Neuron (in vitro differentiated cells): ENCODE results near the gene CSRP2.

Source experiments
- H2AFZ ChIP-seq: one replicate; pipeline ENCODE4 v1.6.1; 2013; ENCODE audit warnings: low read depth, mild to moderate bottlenecking, inconsistent platforms, low read length, moderate library complexity
- H3K27me3 ChIP-seq: one replicate; pipeline ENCODE4 v1.6.1; 2013; ENCODE audit warnings: low read length; ENCODE audit not compliant: insufficient read depth
- H3K36me3 ChIP-seq: one replicate; pipeline ENCODE4 v1.6.1; 2013; ENCODE audit warnings: low read length; ENCODE audit not compliant: insufficient read depth
- H3K4me1 ChIP-seq: one replicate; pipeline ENCODE4 v1.6.1; 2013; ENCODE audit warnings: low read length; ENCODE audit not compliant: insufficient read depth
- H3K4me3 ChIP-seq: 2 replicates; pipeline ENCODE4 v1.5.1; 2013; ENCODE audit warnings: mild to moderate bottlenecking, low read length, moderate library complexity
- H3K9me3 ChIP-seq: one replicate; pipeline ENCODE4 v1.6.1; 2013; ENCODE audit warnings: low read length

CSRP2 gene

GRCh38 chr12:76881142-76881541, 2.3 kb upstream of the CSRP2 start:
- H3K4me1 ChIP-seq: peaks cover 23% of the 10 kb centered on the region
- no peaks in the 10 kb centered on the region for H3K27me3 ChIP-seq
- H3K4me3 ChIP-seq: no peak overlapping the region
- H2AFZ ChIP-seq: no peak overlapping the region
- H3K36me3 ChIP-seq: no peaks in the 10 kb centered on the region
- H3K9me3 ChIP-seq: no peaks in the 10 kb centered on the region

DNA sequence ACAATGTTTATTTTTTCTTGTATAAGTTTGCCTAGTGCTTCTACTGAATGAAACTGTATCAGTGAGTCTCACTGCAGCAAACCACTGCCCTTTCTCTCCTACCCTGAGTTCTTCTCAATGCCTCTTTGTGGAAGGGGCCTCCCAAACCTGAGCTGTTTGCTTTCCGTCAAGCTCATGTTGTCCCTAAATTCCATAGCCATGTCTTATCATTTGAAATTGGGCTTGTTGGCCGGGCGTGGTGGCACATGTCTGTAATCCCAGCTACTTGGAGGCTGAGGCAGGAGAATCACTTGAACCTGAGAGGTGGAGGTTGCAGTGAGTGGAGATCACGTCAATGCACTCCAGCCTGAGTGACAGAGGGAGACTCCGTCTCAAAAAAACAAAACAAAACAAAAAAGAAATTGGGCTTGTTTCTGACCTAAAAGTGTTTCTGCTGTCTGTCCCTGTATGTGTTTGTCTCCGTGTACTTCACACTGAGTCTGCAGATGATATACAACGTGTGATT, 1.8 kb upstream of the CSRP2 start:
- Histone ChIP-seq H3K27me3 (no peaks in the 10 kb centered on the region), H3K4me1 (peaks cover 23% of the 10 kb centered on the region), H3K4me3 (no peak overlapping the region), H3K9me3 (no peaks in the 10 kb centered on the region), H2AFZ (no peak overlapping the region), H3K36me3 (no peaks in the 10 kb centered on the region)

GRCh38 chr12:76879710-76880518, 1.1 kb upstream of the CSRP2 start:
- no peaks in the 10 kb centered on the region for H3K9me3 ChIP-seq
- H3K4me1 ChIP-seq: peaks cover 23% of the 10 kb centered on the region
- peak overlapping the region; percentile 94 for H3K4me3 ChIP-seq
- peaks cover under 1% of the 10 kb centered on the region for H3K36me3 ChIP-seq
- no peaks in the 10 kb centered on the region for H3K27me3 ChIP-seq
- peak overlapping the region; percentile 84 for H2AFZ ChIP-seq

DNA sequence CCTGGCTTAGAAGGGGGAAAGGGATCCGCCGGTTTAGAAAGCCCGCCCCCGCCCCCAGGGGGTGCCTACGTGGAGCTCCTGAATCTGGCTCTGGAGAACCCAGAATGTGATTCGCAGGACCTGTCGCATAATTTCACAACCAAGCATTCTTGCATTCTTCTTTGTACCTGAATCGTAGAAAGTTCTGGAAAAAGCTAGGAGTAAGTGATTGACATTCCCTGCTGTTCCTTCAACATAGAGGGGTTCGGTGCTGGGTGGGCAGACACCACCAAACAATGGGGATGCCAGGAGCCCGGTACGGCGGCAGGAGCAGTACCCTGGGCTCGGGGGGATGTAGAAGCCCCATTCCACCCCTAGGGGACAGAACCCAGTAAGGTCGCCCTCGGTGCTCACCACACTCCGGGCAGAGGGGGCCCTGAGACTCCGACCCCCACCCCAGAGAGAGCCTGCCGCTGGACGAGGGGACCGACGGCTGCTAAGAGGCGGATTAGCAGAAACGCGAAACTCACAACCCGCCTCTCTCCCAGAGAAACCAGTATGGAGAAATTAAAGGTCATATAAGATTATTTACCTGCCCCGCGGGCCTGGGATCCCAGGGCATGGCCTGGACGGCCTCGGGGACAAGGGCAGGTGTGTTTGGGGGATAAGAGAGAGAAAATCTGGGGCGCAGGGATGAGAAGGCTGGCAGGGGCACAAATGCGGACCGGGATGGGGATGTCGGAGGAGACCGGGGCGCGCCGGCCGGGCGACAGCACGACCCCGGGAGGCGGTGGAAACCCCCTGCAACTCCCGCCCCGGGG, 520 bp downstream of the CSRP2 start:
- Histone ChIP-seq H3K27me3 (no peaks in the 10 kb centered on the region), H3K4me1 (peaks cover 23% of the 10 kb centered on the region), H3K4me3 (peak overlapping the region; percentile 94), H3K9me3 (no peaks in the 10 kb centered on the region), H3K36me3 (peaks cover 5% of the 10 kb centered on the region), H2AFZ (peak overlapping the region; percentile 84)

DNA sequence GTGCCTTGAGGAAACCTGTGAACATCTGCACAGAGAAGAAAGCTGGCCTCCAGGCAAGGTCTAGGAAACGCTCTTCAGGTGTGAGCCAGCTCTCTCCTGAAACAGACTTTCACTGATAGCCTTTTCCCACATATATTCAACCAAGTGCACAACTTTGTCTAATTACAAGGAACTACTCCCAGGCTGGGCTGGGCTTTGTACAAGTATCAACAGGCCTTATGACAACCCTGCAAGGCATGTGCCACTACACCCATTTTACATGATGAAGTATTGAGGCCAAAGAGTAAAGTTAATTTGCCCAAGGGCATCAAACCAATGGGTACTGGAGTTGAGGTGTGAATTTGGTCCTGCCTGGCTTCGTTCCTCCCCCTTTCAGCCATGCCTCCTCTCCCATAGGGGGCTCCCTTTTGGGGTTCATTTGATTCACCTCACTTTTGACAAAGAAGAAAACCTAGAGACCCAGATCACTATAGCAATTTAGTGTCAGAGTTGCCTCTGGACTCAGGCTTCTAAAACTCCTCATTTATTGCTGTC, 2.1 kb downstream of the CSRP2 start:
- Histone ChIP-seq H3K27me3 (no peaks in the 10 kb centered on the region), H2AFZ (no peak overlapping the region), H3K4me1 (peaks cover 30% of the 10 kb centered on the region), H3K4me3 (peak overlapping the region; percentile 94), H3K9me3 (no peaks in the 10 kb centered on the region), H3K36me3 (peaks cover 5% of the 10 kb centered on the region)

- Histone ChIP-seq H2AFZ (no peak overlapping the region), H3K27me3 (no peaks in the 10 kb centered on the region), H3K4me3 (no peak overlapping the region)
These were observed 4.2 kb downstream of the CSRP2 start for GRCh38 chr12:76874491-76875190.

DNA sequence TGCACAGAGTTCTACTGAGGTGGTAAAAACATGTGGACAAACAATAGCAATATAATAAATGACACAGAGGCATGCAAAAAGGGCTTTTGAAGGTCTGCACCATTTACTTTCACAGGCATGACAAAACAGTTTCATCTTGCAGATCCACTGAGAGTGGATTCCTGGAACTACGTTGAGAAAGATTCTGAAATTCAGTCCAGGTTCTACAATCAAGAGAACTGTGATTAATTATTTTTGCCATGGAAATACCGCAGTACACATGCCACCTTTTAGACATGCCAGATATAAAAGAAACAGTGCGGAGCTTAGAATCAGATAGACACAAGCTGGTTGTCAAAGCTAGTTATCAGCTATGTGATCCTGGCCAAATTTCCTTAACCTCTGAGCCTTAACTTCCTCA, 4.8 kb downstream of the CSRP2 start:
- no peak overlapping the region for H2AFZ ChIP-seq
- peaks cover 31% of the 10 kb centered on the region for H3K4me1 ChIP-seq
- H3K4me3 ChIP-seq: no peak overlapping the region
- peaks cover 8% of the 10 kb centered on the region for H3K36me3 ChIP-seq
- no peaks in the 10 kb centered on the region for H3K9me3 ChIP-seq
- no peaks in the 10 kb centered on the region for H3K27me3 ChIP-seq

More at GRCh38 chr12:76874491-76875190, 4.2 kb downstream of the CSRP2 start:
- Histone ChIP-seq H3K4me1 (peaks cover 28% of the 10 kb centered on the region), H3K9me3 (no peaks in the 10 kb centered on the region), H3K36me3 (peaks cover 8% of the 10 kb centered on the region)

DNA sequence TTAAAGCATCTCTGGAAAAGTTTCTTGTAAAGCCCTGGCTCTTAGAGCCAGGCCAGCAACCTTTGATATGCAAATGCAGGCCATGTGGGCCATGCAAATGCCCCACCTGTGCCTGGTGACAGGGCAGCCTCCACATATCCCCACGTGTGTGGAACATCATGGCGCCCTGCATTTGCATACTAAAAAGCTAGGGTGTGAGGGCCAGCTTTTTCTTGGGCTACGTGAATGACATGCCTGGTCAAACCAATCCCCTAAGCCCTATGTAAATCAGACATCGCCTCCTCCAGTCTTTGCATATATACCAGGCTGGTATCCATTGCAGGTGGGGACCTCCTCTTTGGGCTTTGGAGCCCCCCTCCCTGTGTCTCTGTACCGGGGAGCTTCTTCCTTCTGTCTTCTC, 6.4 kb downstream of the CSRP2 start:
- H2AFZ ChIP-seq: no peak overlapping the region
- peaks cover 8% of the 10 kb centered on the region for H3K36me3 ChIP-seq
- peaks cover 32% of the 10 kb centered on the region for H3K4me1 ChIP-seq
- no peaks in the 10 kb centered on the region for H3K9me3 ChIP-seq
- H3K27me3 ChIP-seq: no peaks in the 10 kb centered on the region
- H3K4me3 ChIP-seq: no peak overlapping the region

GRCh38 chr12:76871742-76872141, 7.1 kb downstream of the CSRP2 start:
- Histone ChIP-seq H3K9me3 (no peaks in the 10 kb centered on the region), H3K36me3 (peaks cover 8% of the 10 kb centered on the region), H3K4me3 (no peak overlapping the region), H3K4me1 (peaks cover 28% of the 10 kb centered on the region), H3K27me3 (no peaks in the 10 kb centered on the region), H2AFZ (no peak overlapping the region)

GRCh38 chr12:76871082-76871481, 7.7 kb downstream of the CSRP2 start:
- H3K4me3 ChIP-seq: no peak overlapping the region
- H3K9me3 ChIP-seq: no peaks in the 10 kb centered on the region
- peaks cover 30% of the 10 kb centered on the region for H3K4me1 ChIP-seq
- peaks cover 8% of the 10 kb centered on the region for H3K36me3 ChIP-seq
- no peak overlapping the region for H2AFZ ChIP-seq
- H3K27me3 ChIP-seq: no peaks in the 10 kb centered on the region

DNA sequence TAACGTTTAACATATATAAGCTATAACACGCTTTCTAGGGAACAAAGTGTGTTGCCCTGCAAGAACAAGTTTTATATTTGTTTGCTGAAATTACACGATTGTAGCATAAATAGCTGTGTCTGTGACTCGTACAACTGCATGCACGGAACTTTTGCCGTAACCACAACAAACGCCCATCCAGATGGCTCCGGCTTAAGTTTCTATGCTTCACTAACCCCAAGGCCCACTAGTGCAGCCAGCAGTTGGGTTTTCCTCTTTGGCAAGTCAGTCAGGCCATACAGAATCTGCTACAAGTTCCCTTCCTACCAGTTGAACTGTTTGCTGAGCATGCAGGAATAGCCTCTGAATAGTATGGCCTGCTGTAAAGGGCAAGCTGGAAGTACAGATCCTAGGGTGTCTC, 12.1 kb downstream of the CSRP2 start:
- peaks cover 40% of the 10 kb centered on the region for H3K4me1 ChIP-seq
- H3K4me3 ChIP-seq: peak overlapping the region; percentile 24
- no peaks in the 10 kb centered on the region for H3K27me3 ChIP-seq
- H2AFZ ChIP-seq: no peak overlapping the region
- H3K9me3 ChIP-seq: no peaks in the 10 kb centered on the region
- peaks cover 27% of the 10 kb centered on the region for H3K36me3 ChIP-seq

DNA sequence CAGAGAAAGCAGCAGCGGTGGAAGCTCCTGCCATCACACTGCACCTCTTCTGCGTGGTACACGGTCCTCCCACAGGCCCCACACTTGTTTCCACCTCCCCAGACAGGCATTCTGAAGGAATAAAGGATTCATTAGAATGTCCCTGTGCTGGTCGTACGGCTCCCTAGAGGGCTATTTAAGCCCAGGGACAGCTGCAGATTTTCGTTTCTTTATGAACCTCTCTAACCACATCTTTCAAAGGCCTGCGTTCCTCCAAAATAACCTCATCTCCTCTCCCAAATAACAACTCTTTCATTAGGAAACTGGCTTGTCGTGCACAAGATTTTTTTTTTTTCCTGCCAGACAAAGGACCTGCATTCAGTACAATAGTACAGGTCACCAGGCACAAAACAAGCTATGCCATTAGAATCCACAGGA, 12.7 kb downstream of the CSRP2 start:
- Histone ChIP-seq H3K27me3 (no peaks in the 10 kb centered on the region), H3K4me1 (peaks cover 40% of the 10 kb centered on the region), H3K36me3 (peaks cover 31% of the 10 kb centered on the region), H3K4me3 (peak overlapping the region; percentile 24), H2AFZ (no peak overlapping the region), H3K9me3 (no peaks in the 10 kb centered on the region)
